BLaER1 (cell line): Measurements from ENCODE around the gene MFRP.

Source experiments
- H3K27ac ChIP-seq: shearing (Covaris generic); formaldehyde crosslinking; 2 replicates; pipeline ENCODE4 v1.8.1; 2022
- H3K27me3 ChIP-seq: shearing (Covaris generic); formaldehyde crosslinking; 2 replicates; pipeline ENCODE4 v1.8.1; 2022
- H3K36me3 ChIP-seq: shearing (Covaris generic); formaldehyde crosslinking; 2 replicates; pipeline ENCODE4 v1.8.1; 2022
- H3K4me1 ChIP-seq: shearing (Covaris generic); formaldehyde crosslinking; 2 replicates; pipeline ENCODE4 v1.8.1; 2022
- H3K4me2 ChIP-seq: shearing (Covaris generic); formaldehyde crosslinking; 2 replicates; pipeline ENCODE4 v1.8.1; 2022
- H3K4me3 ChIP-seq: shearing (Covaris generic); formaldehyde crosslinking; 2 replicates; pipeline ENCODE4 v1.8.1; 2022
- H3K9ac ChIP-seq: shearing (Covaris generic); formaldehyde crosslinking; 2 replicates; pipeline ENCODE4 v1.8.1; 2022
- H3K9me3 ChIP-seq: shearing (Covaris generic); formaldehyde crosslinking; 2 replicates; pipeline ENCODE4 v1.8.1; 2022
- H4K20me1 ChIP-seq: shearing (Covaris generic); formaldehyde crosslinking; 2 replicates; pipeline ENCODE4 v1.8.1; 2022
- Cebpa-rat ChIP-seq: shearing (Covaris generic); IDR thresholded peaks from 2 replicates; pipeline ENCODE4 v1.8.1; 2022

The MFRP gene

DNA sequence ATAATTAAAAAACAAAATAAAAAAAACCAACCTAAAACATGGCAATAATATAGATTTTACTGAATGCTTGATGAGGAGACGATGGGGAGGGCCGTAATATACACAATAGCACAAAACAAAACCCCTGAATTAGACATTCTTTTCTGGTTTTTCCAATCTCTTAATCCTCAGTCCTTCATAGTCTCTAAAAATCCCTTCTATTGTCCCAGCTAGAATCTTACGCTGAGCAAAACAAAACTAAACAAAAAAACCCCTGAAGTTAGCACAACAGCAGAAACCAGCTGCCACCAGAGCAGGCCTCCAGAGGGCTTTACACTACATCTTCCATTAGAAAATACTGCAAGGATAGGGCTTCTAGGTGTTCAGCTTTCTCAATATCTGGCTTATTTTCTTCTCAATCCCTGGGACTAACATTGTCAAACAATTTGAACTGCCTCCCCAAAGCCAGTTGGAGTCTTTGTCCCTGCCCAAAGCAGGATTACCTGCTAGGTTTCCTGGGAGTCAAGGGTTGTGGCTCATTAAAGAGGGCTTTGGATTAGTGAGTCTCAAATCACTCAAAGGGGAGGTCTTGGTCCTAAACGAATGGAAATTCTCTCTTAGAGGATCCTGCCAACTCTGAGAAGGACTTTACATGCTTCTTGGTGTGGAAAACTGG lies 14.3 kb downstream of the MFRP start:
- Histone ChIP-seq H3K36me3 (peaks cover 6% of the 10 kb centered on the region; the same call in 1 of the 2 replicates), H3K9ac (no peak overlapping the region; the same call in 1 of the 2 replicates), H4K20me1 (no peaks in the 10 kb centered on the region; the same call in 1 of the 2 replicates), H3K27me3 (no peaks in the 10 kb centered on the region), H3K27ac (no peak overlapping the region), H3K9me3 (no peaks in the 10 kb centered on the region), H3K4me3 (no peak overlapping the region), H3K4me1 (peaks cover 51% of the 10 kb centered on the region), H3K4me2 (peak overlapping the region; percentile 11; the same call in 1 of the 2 replicates)
- no peak for TF ChIP-seq Cebpa-rat

DNA sequence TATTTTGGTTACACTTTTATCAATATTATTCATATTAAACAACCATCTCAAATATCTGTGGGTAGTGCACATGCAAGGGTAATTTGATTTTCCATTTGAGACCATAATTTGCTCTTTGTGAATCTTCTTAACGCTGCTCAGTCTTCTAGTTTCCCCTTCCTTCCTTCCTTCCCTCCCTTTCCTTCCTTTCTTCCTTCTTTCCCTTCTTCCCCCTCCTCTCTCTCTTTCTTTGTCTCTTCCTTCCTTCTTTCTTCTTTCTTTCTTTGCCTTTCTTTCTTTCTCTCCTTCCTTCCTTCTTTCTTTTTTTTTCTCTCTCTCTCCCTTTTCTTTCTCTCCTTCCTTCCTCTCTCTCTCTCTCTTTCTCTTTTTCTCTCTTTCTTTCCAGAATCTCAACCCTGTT lies 16.3 kb downstream of the MFRP start:
- no peak overlapping the region for H3K4me3 ChIP-seq
- H4K20me1 ChIP-seq: no peaks in the 10 kb centered on the region; the same call in 1 of the 2 replicates
- peaks cover 37% of the 10 kb centered on the region for H3K4me1 ChIP-seq
- H3K9ac ChIP-seq: no peak overlapping the region
- no peaks in the 10 kb centered on the region for H3K9me3 ChIP-seq
- H3K36me3 ChIP-seq: no peaks in the 10 kb centered on the region
- TF ChIP-seq Cebpa-rat: no peak
- no peaks in the 10 kb centered on the region for H3K27me3 ChIP-seq
- H3K4me2 ChIP-seq: no peak overlapping the region
- no peak overlapping the region for H3K27ac ChIP-seq

GRCh38 chr11:119329320-119329719 lies 17.2 kb downstream of the MFRP start:
- Histone ChIP-seq H3K9ac (no peak overlapping the region), H4K20me1 (no peaks in the 10 kb centered on the region), H3K9me3 (no peaks in the 10 kb centered on the region), H3K27me3 (no peaks in the 10 kb centered on the region), H3K4me2 (no peak overlapping the region), H3K4me1 (peaks cover 40% of the 10 kb centered on the region), H3K36me3 (no peaks in the 10 kb centered on the region), H3K4me3 (no peak overlapping the region), H3K27ac (no peak overlapping the region)
- TF ChIP-seq Cebpa-rat: no peak

- TF ChIP-seq Cebpa-rat: no peak
- Histone ChIP-seq H3K27ac (peak overlapping the region; percentile 76), H3K9ac (peak overlapping the region; percentile 63; the same call in 1 of the 2 replicates), H3K4me2 (peak overlapping the region; percentile 99), H3K4me1 (peaks cover 66% of the 10 kb centered on the region), H3K4me3 (peak overlapping the region; percentile 43), H3K9me3 (no peaks in the 10 kb centered on the region), H3K36me3 (no peaks in the 10 kb centered on the region), H4K20me1 (no peaks in the 10 kb centered on the region), H3K27me3 (no peaks in the 10 kb centered on the region)
These were observed 22.3 kb downstream of the MFRP start for GRCh38 chr11:119324189-119324588.

DNA sequence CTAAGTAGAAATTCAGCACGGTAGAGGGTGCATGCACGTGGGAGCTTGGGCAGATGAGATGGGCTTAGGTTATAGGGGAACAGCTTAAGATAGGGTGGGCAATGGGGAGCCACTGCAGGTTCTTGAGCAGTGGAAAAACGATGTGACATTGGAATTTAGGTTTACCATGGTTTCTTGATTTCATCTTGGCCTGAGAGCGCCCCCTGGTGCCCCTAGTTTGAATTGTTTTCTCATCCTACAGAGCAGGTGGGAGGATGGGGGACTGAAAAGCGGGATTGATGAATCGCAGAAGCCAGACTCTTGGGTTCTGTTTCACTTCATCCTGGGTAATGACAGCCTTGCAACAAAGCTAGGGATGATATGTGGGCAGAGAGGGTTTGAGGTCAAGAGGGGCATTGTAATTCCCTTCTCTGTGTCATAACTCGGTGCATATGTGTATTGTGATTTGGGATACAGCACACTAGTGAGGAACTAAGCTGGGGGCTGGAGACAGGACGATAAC lies 22.9 kb downstream of the MFRP start:
- H3K36me3 ChIP-seq: no peaks in the 10 kb centered on the region
- no peaks in the 10 kb centered on the region for H4K20me1 ChIP-seq
- H3K27me3 ChIP-seq: no peaks in the 10 kb centered on the region
- H3K4me2 ChIP-seq: peak overlapping the region; percentile 99
- H3K27ac ChIP-seq: peak overlapping the region; percentile 76
- TF ChIP-seq Cebpa-rat: no peak
- no peaks in the 10 kb centered on the region for H3K9me3 ChIP-seq
- peaks cover 72% of the 10 kb centered on the region for H3K4me1 ChIP-seq
- peak overlapping the region; percentile 43 for H3K4me3 ChIP-seq
- peak overlapping the region; percentile 63; the same call in 1 of the 2 replicates for H3K9ac ChIP-seq

GRCh38 chr11:119322921-119323531 lies 23.5 kb downstream of the MFRP start:
- no peak for TF ChIP-seq Cebpa-rat
- Histone ChIP-seq H3K27me3 (no peaks in the 10 kb centered on the region), H3K9ac (no peak overlapping the region), H3K4me1 (peaks cover 78% of the 10 kb centered on the region), H3K27ac (peak overlapping the region; percentile 76; the same call in 1 of the 2 replicates), H4K20me1 (no peaks in the 10 kb centered on the region), H3K9me3 (no peaks in the 10 kb centered on the region), H3K4me2 (peak overlapping the region; percentile 99), H3K4me3 (no peak overlapping the region), H3K36me3 (no peaks in the 10 kb centered on the region)

DNA sequence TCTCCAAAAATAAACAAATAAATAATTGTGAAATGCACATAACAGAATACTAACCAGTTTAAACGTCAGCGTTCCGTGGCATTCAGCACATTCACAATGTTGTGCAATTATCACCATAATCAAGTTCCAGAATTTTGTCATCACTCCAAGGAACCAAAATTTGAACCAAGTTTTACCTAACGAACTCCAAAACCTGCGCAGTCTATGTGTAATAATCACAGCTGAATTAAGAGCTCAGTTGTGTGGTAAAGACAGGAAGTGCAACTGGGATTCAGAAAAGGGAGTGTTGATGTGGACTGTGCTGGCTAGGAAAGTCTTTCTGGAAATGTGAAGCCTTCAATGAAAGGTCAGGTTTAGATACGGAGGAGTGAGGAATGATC lies 24.2 kb downstream of the MFRP start:
- Histone ChIP-seq H3K36me3 (no peaks in the 10 kb centered on the region), H3K4me1 (peaks cover 85% of the 10 kb centered on the region), H4K20me1 (no peaks in the 10 kb centered on the region), H3K9me3 (no peaks in the 10 kb centered on the region), H3K4me2 (peak overlapping the region; percentile 99), H3K4me3 (peak overlapping the region; percentile 64; the same call in 1 of the 2 replicates), H3K9ac (peak overlapping the region; percentile 75; the same call in 1 of the 2 replicates), H3K27me3 (no peaks in the 10 kb centered on the region), H3K27ac (peak overlapping the region; percentile 89; the same call in 1 of the 2 replicates)
- no peak for TF ChIP-seq Cebpa-rat

GRCh38 chr11:119320776-119321524 lies 25.6 kb downstream of the MFRP start:
- H3K9me3 ChIP-seq: no peaks in the 10 kb centered on the region
- no peak for TF ChIP-seq Cebpa-rat
- H3K4me3 ChIP-seq: peak overlapping the region; percentile 64
- no peaks in the 10 kb centered on the region for H3K36me3 ChIP-seq
- peak overlapping the region; percentile 75 for H3K9ac ChIP-seq
- H3K27me3 ChIP-seq: no peaks in the 10 kb centered on the region
- peak overlapping the region; percentile 99 for H3K4me2 ChIP-seq
- H4K20me1 ChIP-seq: peaks cover 6% of the 10 kb centered on the region; the same call in 1 of the 2 replicates
- H3K4me1 ChIP-seq: peaks cover 89% of the 10 kb centered on the region
- H3K27ac ChIP-seq: peak overlapping the region; percentile 89

- peaks cover 90% of the 10 kb centered on the region for H3K4me1 ChIP-seq
- peak overlapping the region; percentile 89 for H3K27ac ChIP-seq
- peak overlapping the region; percentile 75 for H3K9ac ChIP-seq
- no peaks in the 10 kb centered on the region for H3K9me3 ChIP-seq
- peaks cover 13% of the 10 kb centered on the region for H4K20me1 ChIP-seq
- H3K27me3 ChIP-seq: no peaks in the 10 kb centered on the region
- TF ChIP-seq Cebpa-rat: no peak
- no peaks in the 10 kb centered on the region for H3K36me3 ChIP-seq
- H3K4me3 ChIP-seq: peak overlapping the region; percentile 80
- H3K4me2 ChIP-seq: peak overlapping the region; percentile 99
These were observed 26.2 kb downstream of the MFRP start for GRCh38 chr11:119320240-119320775.
